Left cardiac atrium (tissue), 4 donors: ENCODE results near the gene C10orf67. TPM values are rescaled to one million over a fixed set of nuclear protein-coding genes. Genes with fewer than 3 reads are reported as not detected.
A peak's percentile ranks its signal among the peaks of the same experiment; 100 is the strongest.

Experiments
- ATAC-seq, 2 donors: fragments of 200-7000 bp; cut with Tn5 transposase; one replicate each; pipeline ENCODE4 v1.9.1; 2020; ENCODE audit warnings: mild to moderate bottlenecking in 2 of 2, moderate library complexity in 2 of 2
- DNase-seq: peaks from one replicate; pipeline ENCODE4 v3.0.0-alpha.2; 2020
- intact Hi-C, 2 donors: fragments of 100-400 bp; cut with DNase I; formaldehyde crosslinking; loops; one replicate each; pipeline versions ENCODE4 v1.14.1 to v1.15.1; 2022 to 2023
- total RNA-seq, 2 donors: library from RNA; stranded (reverse); fragmentation: NEBNext Ultra II Directional; extraction: Animal tissue kit (Norgen Biotek cat#: 25700); gene quantifications; one replicate each; pipeline ENCODE4 v1.2.1, GENCODE V29; 2021
- donor health status: DM: no; HTN: yes; CAD: no.
- donor health status: DM: no; HTN: yes; CAD: no; lungs with severe emphysema.
- donor health status: DM: yes; HTN: yes; CAD: no.
- donor health status: Dilated cardiomyopathy.

C10orf67 gene
- total RNA-seq, 2 donors from 2014 or later, result 0.10 to 0.27 TPM

- DNase-seq (no peak), ATAC-seq (no peak)
- intact Hi-C loops, result no loop called here
Measured at GRCh38 chr10:23204773-23205172, 139.8 kb downstream of the C10orf67 start.

- DNase-seq (no peak), ATAC-seq (no peak)
- intact Hi-C loops, result no loop called here
Measured at GRCh38 chr10:23203369-23204325, 140.9 kb downstream of the C10orf67 start.

- intact Hi-C loops, result no loop called here
Measured at GRCh38 chr10:23202779-23203178, 141.8 kb downstream of the C10orf67 start.

GRCh38 chr10:23201837-23202236, 142.8 kb downstream of the C10orf67 start:
- DNase-seq (no peak), ATAC-seq (no peak)
- intact Hi-C loops, result no loop called here

More at GRCh38 chr10:23202779-23203178, 141.8 kb downstream of the C10orf67 start:
- ATAC-seq, result no peak
- no peak for DNase-seq

GRCh38 chr10:23200997-23201652, 143.5 kb downstream of the C10orf67 start:
- ATAC-seq, result no peak

GRCh38 chr10:23200586-23200985, 144.0 kb downstream of the C10orf67 start:
- no peak for ATAC-seq
- DNase-seq, result no peak
- intact Hi-C loops, result no loop called here

More at GRCh38 chr10:23200997-23201652, 143.5 kb downstream of the C10orf67 start:
- no peak for DNase-seq
- intact Hi-C loops, result no loop called here

GRCh38 chr10:23199768-23200511, 144.7 kb downstream of the C10orf67 start:
- intact Hi-C loops, result no loop called here
- DNase-seq (no peak), ATAC-seq (no peak)

- DNase-seq (no peak), ATAC-seq (no peak)
- intact Hi-C loops, result no loop called here
Measured at GRCh38 chr10:23198940-23199767, 145.4 kb downstream of the C10orf67 start.

- no peak for DNase-seq
- ATAC-seq, result no peak
- intact Hi-C loops, result no loop called here
Measured at GRCh38 chr10:23198610-23198939, 146.0 kb downstream of the C10orf67 start.

- ATAC-seq (no peak), DNase-seq (no peak)
Measured at GRCh38 chr10:23197416-23197861, 147.2 kb downstream of the C10orf67 start.

GRCh38 chr10:23196915-23197314, 147.7 kb downstream of the C10orf67 start:
- intact Hi-C loops, result no loop called here
- DNase-seq (no peak), ATAC-seq (no peak)

More at GRCh38 chr10:23197416-23197861, 147.2 kb downstream of the C10orf67 start:
- intact Hi-C loops, result no loop called here

- no peak for DNase-seq
- ATAC-seq, result no peak
- intact Hi-C loops, result no loop called here
Measured at GRCh38 chr10:23195846-23196600, 148.6 kb downstream of the C10orf67 start.

- no peak for DNase-seq
- ATAC-seq, result peak in 1 of 2 donors; percentile 37
- intact Hi-C loops, result no loop called here
Measured at GRCh38 chr10:23194966-23195845, 149.4 kb downstream of the C10orf67 start.

GRCh38 chr10:23194471-23194965, 150.1 kb downstream of the C10orf67 start:
- no peak for ATAC-seq
- no peak for DNase-seq
- intact Hi-C loops, result no loop called here

- intact Hi-C loops, result no loop called here
- DNase-seq, result no peak
- no peak for ATAC-seq
Measured at GRCh38 chr10:23193435-23194074, 151.0 kb downstream of the C10orf67 start.

- no peak for DNase-seq
- intact Hi-C loops, result no loop called here
- ATAC-seq, result peak in 1 of 2 donors; percentile 29
Measured at GRCh38 chr10:23192712-23193434, 151.7 kb downstream of the C10orf67 start.
